Activated CD8-positive, alpha-beta T cell treated with anti-CD3 and anti-CD28 coated beads, Interleukin-2, amount 10 ng/mL, durations not matched to agents 7 days and 5 days (primary cell): Measurements from ENCODE around the gene KHDC4. TPM values are rescaled to one million over a fixed set of nuclear protein-coding genes. Genes with fewer than 3 reads are reported as not detected.

Experiments used
- ATAC-seq: fragments of 150-1000 bp; cut with Tn5 transposase; one replicate; pipeline ENCODE4 v1.10.0; 2021; ENCODE audit warnings: moderate library complexity
- CTCF ChIA-PET: fragments of 350-600 bp; sonication (Branson Sonifier 250); formaldehyde crosslinking; loops from one replicate; lab custom pipeline; 2021; ENCODE audit warnings: antibody characterized with exemption; lab: Charles Lee
- POLR2A ChIA-PET: fragments of 350-600 bp; sonication (Branson Sonifier 250); formaldehyde crosslinking; loops from one replicate; lab custom pipeline; 2021; ENCODE audit warnings: antibody characterized with exemption; lab: Charles Lee
- DNase-seq: peaks from one replicate; pipeline ENCODE4 v3.0.0-alpha.2; 2020
- H3K27ac Mint-ChIP-seq: one replicate; pipeline ENCODE4 v1.8.0; 2021; ENCODE audit warnings: mild to moderate bottlenecking, mixed read lengths
- H3K27me3 Mint-ChIP-seq: one replicate; pipeline ENCODE4 v1.8.0; 2021; ENCODE audit warnings: low read depth, mixed read lengths
- H3K36me3 Mint-ChIP-seq: one replicate; pipeline ENCODE4 v1.8.0; 2021; ENCODE audit warnings: low read depth, mixed read lengths
- H3K4me1 Mint-ChIP-seq: one replicate; pipeline ENCODE4 v1.8.0; 2021; ENCODE audit warnings: low read depth, mixed read lengths
- H3K4me3 Mint-ChIP-seq: one replicate; pipeline ENCODE4 v1.8.0; 2021; ENCODE audit warnings: mild to moderate bottlenecking, mixed read lengths
- H3K9me3 Mint-ChIP-seq: one replicate; pipeline ENCODE4 v1.8.0; 2022; ENCODE audit warnings: mixed read lengths; ENCODE audit not compliant: insufficient read depth
- total RNA-seq, 2 experiments: library from RNA; stranded (reverse); gene quantifications; one replicate each; pipeline ENCODE4 v1.2.3, GENCODE V29; 2021

Gene KHDC4
- total RNA-seq, 2 experiments from 2014 or later, result 64.5 to 68.9 TPM

- Mint-ChIP-seq H3K9me3 (no peaks in the 10 kb centered on the region), H3K4me1 (peaks cover 21% of the 10 kb centered on the region), H3K4me3 (no peak overlapping the region), H3K27ac (no peak overlapping the region), H3K36me3 (peaks cover 69% of the 10 kb centered on the region), H3K27me3 (no peaks in the 10 kb centered on the region)
- ChIA-PET CTCF (interaction anchor here (1.2 kb wide), 1 partner anchor 64 kb away, joined by 3 read pairs; no protein-coding TSS in a partner anchor), POLR2A (interaction anchor here (0.6 kb wide), 1 partner anchor 271 kb away, joined by 3 read pairs; no protein-coding TSS in a partner anchor)
- DNase-seq, result no peak
- no peak for ATAC-seq
These were observed 8.7 kb downstream of the KHDC4 start for GRCh38 chr1:155925506-155925905.

GRCh38 chr1:155920717-155921116, 13.5 kb downstream of the KHDC4 start:
- H3K4me3 Mint-ChIP-seq, result no peak overlapping the region
- no peak for DNase-seq
- H3K9me3 Mint-ChIP-seq, result no peaks in the 10 kb centered on the region
- H3K27me3 Mint-ChIP-seq, result no peaks in the 10 kb centered on the region
- POLR2A ChIA-PET, result no interaction called here
- peaks cover 70% of the 10 kb centered on the region for H3K36me3 Mint-ChIP-seq
- H3K4me1 Mint-ChIP-seq, result peaks cover 4% of the 10 kb centered on the region
- ATAC-seq, result no peak
- CTCF ChIA-PET, result interaction anchor here (0.7 to 1.0 kb wide), 2 partner anchors 19 to 69 kb away, joined by 3 to 5 read pairs; no protein-coding TSS in a partner anchor
- H3K27ac Mint-ChIP-seq, result no peak overlapping the region

- Mint-ChIP-seq H3K27ac (no peak overlapping the region), H3K27me3 (no peaks in the 10 kb centered on the region), H3K9me3 (no peaks in the 10 kb centered on the region), H3K4me1 (peaks cover 4% of the 10 kb centered on the region), H3K4me3 (no peak overlapping the region), H3K36me3 (peaks cover 68% of the 10 kb centered on the region)
- ChIA-PET CTCF (no interaction called here), POLR2A (no interaction called here)
- DNase-seq (no peak), ATAC-seq (no peak)
These were observed 14.4 kb downstream of the KHDC4 start for GRCh38 chr1:155919801-155920200.

GRCh38 chr1:155918660-155919059, 15.6 kb downstream of the KHDC4 start:
- Mint-ChIP-seq H3K27me3 (no peaks in the 10 kb centered on the region), H3K4me3 (no peak overlapping the region), H3K9me3 (no peaks in the 10 kb centered on the region), H3K4me1 (peaks cover 4% of the 10 kb centered on the region), H3K27ac (no peak overlapping the region), H3K36me3 (peaks cover 74% of the 10 kb centered on the region)
- ChIA-PET POLR2A (interaction anchor here (0.6 to 3.4 kb wide), 2 partner anchors 15 to 354 kb away, joined by 3 to 16 read pairs; partner anchors contain the start of gene KHDC4), CTCF (no interaction called here)
- no peak for DNase-seq
- ATAC-seq, result no peak

GRCh38 chr1:155913969-155914757, 20.1 kb downstream of the KHDC4 start:
- ATAC-seq, result no peak
- POLR2A ChIA-PET, result interaction anchor here (1.7 kb wide), 1 partner anchor 20 kb away, joined by 3 read pairs; the partner anchor contains the start of gene KHDC4
- CTCF ChIA-PET, result no interaction called here
- no peak overlapping the region for H3K4me3 Mint-ChIP-seq
- no peak overlapping the region for H3K27ac Mint-ChIP-seq
- DNase-seq, result no peak
- peaks cover 78% of the 10 kb centered on the region for H3K36me3 Mint-ChIP-seq
- H3K27me3 Mint-ChIP-seq, result no peaks in the 10 kb centered on the region
- H3K4me1 Mint-ChIP-seq, result peaks cover 22% of the 10 kb centered on the region
- H3K9me3 Mint-ChIP-seq, result no peaks in the 10 kb centered on the region

- H3K4me3 Mint-ChIP-seq, result peak overlapping the region; percentile 99
- H3K27me3 Mint-ChIP-seq, result no peaks in the 10 kb centered on the region
- H3K9me3 Mint-ChIP-seq, result no peaks in the 10 kb centered on the region
- peaks cover 75% of the 10 kb centered on the region for H3K36me3 Mint-ChIP-seq
- CTCF ChIA-PET, result interaction anchor here (0.9 to 1.5 kb wide), 2 partner anchors 17 to 19 kb away, joined by 3 read pairs; no protein-coding TSS in a partner anchor
- no peak for ATAC-seq
- DNase-seq, result no peak
- peak overlapping the region; percentile 99 for H3K27ac Mint-ChIP-seq
- peaks cover 26% of the 10 kb centered on the region for H3K4me1 Mint-ChIP-seq
- POLR2A ChIA-PET, result no interaction called here
These were observed 22.1 kb downstream of the KHDC4 start for GRCh38 chr1:155912056-155912536.

- peak within 1 kb of the TSS; percentile 99 for H3K27ac Mint-ChIP-seq
- ATAC-seq (peak; percentile 94), DNase-seq (peak; percentile 90)
- peaks cover 26% of the 10 kb centered on the region for H3K4me1 Mint-ChIP-seq
- H3K27me3 Mint-ChIP-seq, result no peaks in the 10 kb centered on the region
- POLR2A ChIA-PET, result no interaction called here
- peaks cover 68% of the 10 kb centered on the region for H3K36me3 Mint-ChIP-seq
- H3K4me3 Mint-ChIP-seq, result peak within 1 kb of the TSS; percentile 99
- CTCF ChIA-PET, result interaction anchor here (0.6 to 0.9 kb wide), 2 partner anchors 16 to 21 kb away, joined by 3 read pairs; no protein-coding TSS in a partner anchor
- no peaks in the 10 kb centered on the region for H3K9me3 Mint-ChIP-seq
These were observed 22.8 kb downstream of the KHDC4 start, which contains the start of gene RIT1 for GRCh38 chr1:155911156-155912055. RIT1 (minus strand) TSS chr1:155911349; CDS start chr1:155910761, 588 bp downstream.

GRCh38 chr1:155910621-155911121, 23.5 kb downstream of the KHDC4 start:
- H3K4me1 Mint-ChIP-seq, result peaks cover 26% of the 10 kb centered on the region
- H3K27ac Mint-ChIP-seq, result peak overlapping the region; percentile 99
- ChIA-PET CTCF (interaction anchor here (0.6 kb wide), 1 partner anchor 22 kb away, joined by 3 read pairs; no protein-coding TSS in a partner anchor), POLR2A (no interaction called here)
- no peaks in the 10 kb centered on the region for H3K27me3 Mint-ChIP-seq
- ATAC-seq (peak; percentile 38), DNase-seq (peak; percentile 29)
- peak overlapping the region; percentile 99 for H3K4me3 Mint-ChIP-seq
- H3K9me3 Mint-ChIP-seq, result no peaks in the 10 kb centered on the region
- H3K36me3 Mint-ChIP-seq, result peaks cover 63% of the 10 kb centered on the region

- peak overlapping the region; percentile 99 for H3K4me3 Mint-ChIP-seq
- DNase-seq (no peak), ATAC-seq (no peak)
- peak overlapping the region; percentile 6 for H3K27ac Mint-ChIP-seq
- H3K36me3 Mint-ChIP-seq, result peaks cover 62% of the 10 kb centered on the region
- no peaks in the 10 kb centered on the region for H3K27me3 Mint-ChIP-seq
- POLR2A ChIA-PET, result no interaction called here
- CTCF ChIA-PET, result no interaction called here
- peaks cover 26% of the 10 kb centered on the region for H3K4me1 Mint-ChIP-seq
- no peaks in the 10 kb centered on the region for H3K9me3 Mint-ChIP-seq
These were observed 24.3 kb downstream of the KHDC4 start for GRCh38 chr1:155909894-155910293.

- ChIA-PET CTCF (interaction anchor here (1.2 to 2.7 kb wide), 3 partner anchors 42 to 163 kb away, joined by 3 to 10 read pairs (median 5); no protein-coding TSS in a partner anchor), POLR2A (interaction anchor here (1.1 kb wide), 1 partner anchor 30 kb away, joined by 3 read pairs; the partner anchor contains the start of gene KHDC4)
- no peak overlapping the region for H3K27ac Mint-ChIP-seq
- no peaks in the 10 kb centered on the region for H3K27me3 Mint-ChIP-seq
- H3K4me1 Mint-ChIP-seq, result peaks cover 9% of the 10 kb centered on the region
- H3K4me3 Mint-ChIP-seq, result no peak overlapping the region
- DNase-seq (no peak), ATAC-seq (no peak)
- H3K9me3 Mint-ChIP-seq, result no peaks in the 10 kb centered on the region
- H3K36me3 Mint-ChIP-seq, result peaks cover 51% of the 10 kb centered on the region
These were observed 30.0 kb downstream of the KHDC4 start for GRCh38 chr1:155904261-155904660.

- Mint-ChIP-seq H3K27ac (no peak overlapping the region), H3K36me3 (peaks cover 48% of the 10 kb centered on the region), H3K4me3 (no peak overlapping the region), H3K27me3 (no peaks in the 10 kb centered on the region), H3K4me1 (peaks cover 4% of the 10 kb centered on the region), H3K9me3 (no peaks in the 10 kb centered on the region)
- no peak for ATAC-seq
- DNase-seq, result no peak
- ChIA-PET POLR2A (interaction anchor here (1.1 kb wide), 1 partner anchor 21 kb away, joined by 3 read pairs; no protein-coding TSS in a partner anchor), CTCF (interaction anchor here (0.7 kb wide), 1 partner anchor 120 kb away, joined by 3 read pairs; no protein-coding TSS in a partner anchor)
These were observed 34.1 kb downstream of the KHDC4 start for GRCh38 chr1:155900161-155900560.
